SIG-M5 treated with dmso at 0.1 percent for 504 hours (cell line): ENCODE data around the gene CCDC57.

Experiments used
- DNase-seq: peaks from one replicate; lab custom pipeline; 2025; ENCODE audit not compliant: unreplicated experiment; lab: John Stamatoyannopoulos, UW

The CCDC57 gene

DNA sequence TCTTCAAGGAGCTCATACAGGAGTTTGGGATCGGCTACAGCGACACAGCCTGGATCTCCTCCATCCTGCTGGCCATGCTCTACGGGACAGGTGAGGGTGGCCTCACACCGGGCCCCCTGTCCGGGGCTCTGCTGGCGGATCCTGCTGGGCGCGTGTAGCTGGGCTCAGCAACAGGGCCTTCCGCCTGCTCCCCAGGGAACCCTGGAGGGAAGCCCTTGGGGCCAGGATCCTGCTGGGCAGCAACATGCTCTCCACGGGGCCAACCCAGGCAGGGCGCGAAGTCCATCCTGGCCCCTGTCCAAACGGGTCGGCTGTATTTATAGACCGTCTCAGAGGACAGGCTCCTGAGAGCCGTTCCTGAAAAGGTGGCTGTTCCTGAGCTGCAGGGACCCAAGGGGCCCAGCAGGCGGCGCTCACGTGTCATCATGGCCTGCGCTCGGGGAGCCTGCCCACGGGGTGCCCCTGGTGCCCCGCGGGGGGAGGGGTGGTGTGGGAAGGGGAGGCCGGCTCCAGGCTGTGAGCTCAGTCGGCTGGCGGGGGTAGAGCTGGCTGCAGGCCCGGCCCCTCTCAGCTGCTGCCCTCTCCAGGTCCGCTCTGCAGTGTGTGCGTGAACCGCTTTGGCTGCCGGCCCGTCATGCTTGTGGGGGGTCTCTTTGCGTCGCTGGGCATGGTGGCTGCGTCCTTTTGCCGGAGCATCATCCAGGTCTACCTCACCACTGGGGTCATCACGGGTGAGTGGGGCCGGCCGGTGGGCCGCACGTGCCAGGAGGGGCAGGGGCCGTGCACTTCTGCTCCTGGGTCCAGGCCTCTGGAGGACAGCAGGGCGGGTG is 23.7 kb upstream of the CCDC57 start:
- peak; percentile 49 for DNase-seq

GRCh38 chr17:82235775-82236141 is 23.1 kb upstream of the CCDC57 start:
- DNase-seq: no peak

DNA sequence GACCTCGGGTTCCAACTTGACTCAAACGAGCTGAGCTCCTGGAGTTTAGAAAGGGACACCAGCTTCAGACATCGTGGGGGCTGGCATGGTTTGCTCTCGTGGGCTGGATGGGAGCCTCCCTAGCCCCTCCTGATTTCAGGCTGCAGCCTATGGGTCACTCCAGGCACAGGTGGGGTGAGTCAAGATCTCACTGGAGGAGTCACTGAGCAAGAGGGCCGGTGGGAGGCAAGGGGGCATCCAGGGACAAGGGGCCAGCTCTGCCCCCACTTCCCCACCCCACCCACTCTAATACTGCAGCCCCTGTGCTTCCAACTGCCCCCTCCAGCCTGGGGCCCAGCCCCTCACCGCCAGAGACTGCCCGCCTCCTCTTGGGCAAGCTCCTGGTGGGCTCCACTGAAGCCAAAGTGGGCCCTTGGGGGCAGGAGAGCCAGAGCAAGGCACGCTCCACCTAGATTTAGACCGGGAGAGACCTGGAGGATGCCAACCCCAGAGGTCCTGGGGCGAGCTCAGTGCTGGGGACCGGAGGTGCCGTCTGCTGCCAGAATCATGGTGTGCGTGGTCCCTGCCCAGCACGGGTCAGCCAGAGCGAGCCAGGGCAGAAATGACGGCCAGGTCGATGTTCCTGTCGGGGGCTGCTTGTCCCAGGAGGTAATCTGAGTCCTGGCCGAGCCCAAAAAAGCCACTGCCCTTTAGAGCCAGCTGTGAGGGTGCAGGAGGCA is 22.6 kb upstream of the CCDC57 start:
- no peak for DNase-seq

DNA sequence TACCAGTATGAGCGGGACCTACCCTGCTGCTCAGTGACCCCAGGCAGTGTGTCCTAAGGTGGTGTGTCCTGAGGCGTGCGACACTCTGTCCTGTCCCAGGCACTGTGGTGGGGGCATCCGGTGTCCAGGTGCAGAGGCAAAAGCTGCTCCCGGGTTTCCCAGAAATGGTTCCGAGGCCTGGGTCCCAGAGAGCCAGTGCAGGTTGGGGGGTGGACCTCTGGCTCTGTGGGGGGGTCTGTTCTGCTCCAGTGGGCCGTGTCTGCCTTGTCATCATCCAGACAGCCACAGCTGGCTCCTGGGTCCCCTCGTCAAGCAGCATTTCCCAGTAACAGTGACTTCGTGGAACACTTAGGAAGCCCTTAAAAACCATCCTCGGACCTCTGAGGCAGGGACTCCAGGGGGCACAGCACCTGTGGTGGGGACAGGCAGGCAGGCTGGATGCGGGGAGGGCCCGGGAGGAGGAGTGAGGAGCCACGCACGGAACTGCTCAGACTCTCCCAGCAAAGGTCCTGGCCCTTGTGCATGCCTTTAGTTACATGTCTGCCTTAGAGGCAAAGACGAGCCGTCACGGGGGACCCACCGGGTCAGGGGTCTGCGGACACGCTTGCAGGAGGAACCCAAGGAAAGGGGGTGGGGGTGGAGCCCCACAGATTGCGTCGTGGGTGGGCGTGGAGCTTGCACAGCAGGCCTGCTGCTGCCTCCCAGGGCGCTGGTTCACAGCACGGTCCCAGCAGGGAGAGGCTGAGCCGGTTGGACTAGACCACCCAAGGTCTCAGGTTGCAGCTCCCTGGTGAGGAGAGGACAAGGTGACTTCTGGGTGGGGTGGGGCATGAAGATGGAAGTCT is 21.8 kb upstream of the CCDC57 start:
- DNase-seq: peak; percentile 42

- DNase-seq: no peak
These were observed 20.5 kb upstream of the CCDC57 start for GRCh38 chr17:82232876-82233785.

GRCh38 chr17:82232322-82232820 is 19.7 kb upstream of the CCDC57 start:
- no peak for DNase-seq

- peak; percentile 92 for DNase-seq
These were observed 19.1 kb upstream of the CCDC57 start for GRCh38 chr17:82231562-82232321.

GRCh38 chr17:82231312-82231561 is 18.6 kb upstream of the CCDC57 start:
- DNase-seq: no peak

GRCh38 chr17:82230609-82231311 is 18.1 kb upstream of the CCDC57 start:
- DNase-seq: peak; percentile 90

GRCh38 chr17:82229698-82230608 is 17.3 kb upstream of the CCDC57 start:
- no peak for DNase-seq

GRCh38 chr17:82228842-82229697 is 16.4 kb upstream of the CCDC57 start, which contains the start of gene SLC16A3:
Gene SLC16A3 (plus strand): TSS chr17:82229042. CDS start chr17:82236009, 6,967 bp downstream.
- peak; percentile 63 for DNase-seq

GRCh38 chr17:82228278-82228841 is 15.7 kb upstream of the CCDC57 start:
- peak; percentile 45 for DNase-seq

DNA sequence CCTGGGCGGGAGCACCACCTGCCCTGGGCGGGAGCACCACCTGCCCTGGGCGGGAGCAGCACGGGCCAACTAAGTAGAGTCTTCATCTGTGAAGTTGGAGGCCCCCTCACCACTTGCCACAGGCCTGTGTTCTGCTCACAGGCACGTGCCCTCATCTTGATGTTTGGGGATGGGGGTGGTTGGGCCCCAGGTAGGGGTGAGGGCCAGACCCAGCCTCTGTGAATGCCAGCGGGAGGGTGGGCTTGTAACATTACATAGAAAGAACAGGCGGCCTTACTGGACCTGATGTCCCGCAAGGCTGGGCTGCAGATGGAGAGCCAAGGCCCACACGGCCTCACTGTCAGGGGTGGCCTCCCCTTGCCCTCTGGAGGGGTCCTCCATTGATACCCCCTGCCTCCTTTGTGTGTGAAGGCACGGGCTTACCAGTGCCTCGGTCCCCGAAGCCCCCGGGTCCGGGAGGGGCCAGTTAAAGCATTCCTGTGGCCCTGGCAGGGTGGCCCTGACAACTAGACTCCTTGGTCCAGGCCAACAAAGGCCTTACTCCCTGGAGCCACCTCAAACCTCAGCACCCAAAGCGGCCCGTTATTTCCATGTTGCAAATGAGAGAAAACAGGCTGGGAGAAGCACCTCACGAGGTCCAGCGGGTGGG is 15.1 kb upstream of the CCDC57 start:
- no peak for DNase-seq

- DNase-seq: no peak
These were observed 14.4 kb upstream of the CCDC57 start for GRCh38 chr17:82226809-82227628.

DNA sequence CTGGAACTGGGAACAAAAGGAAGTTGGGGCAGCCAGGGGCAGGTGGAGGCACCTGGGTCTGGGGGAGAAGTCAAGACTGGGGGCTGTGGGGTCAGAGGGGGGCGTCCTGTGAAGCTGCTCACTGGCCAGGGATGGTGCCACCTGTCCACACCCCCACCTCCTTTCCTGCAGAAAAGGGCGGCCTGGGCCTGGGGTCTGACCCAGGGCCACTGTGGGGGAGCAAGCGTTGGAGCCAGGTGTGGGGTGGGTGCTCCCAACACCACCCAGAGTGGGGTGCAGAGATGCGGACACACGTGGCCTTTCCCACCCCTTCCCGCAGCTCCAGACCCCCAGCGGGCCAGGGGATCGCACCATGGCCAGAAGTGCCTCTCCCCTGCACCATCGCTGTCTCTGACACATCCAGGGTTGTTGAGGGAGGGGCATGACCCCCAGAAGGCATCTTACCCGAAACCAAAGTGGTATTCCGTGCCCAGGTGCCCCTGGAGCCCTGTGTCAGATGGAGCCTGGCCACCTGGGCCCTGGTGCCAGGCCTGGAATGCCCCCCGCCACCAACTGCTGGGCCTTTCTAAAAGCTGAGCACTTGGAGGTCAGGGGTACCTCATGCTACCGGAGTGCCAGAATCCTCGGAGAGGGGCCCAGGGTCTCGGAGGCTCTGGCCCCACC is 13.6 kb upstream of the CCDC57 start:
- no peak for DNase-seq
